HG03460 (cell line): ENCODE results near the gene LSM5.

Source experiments
- ATAC-seq: cut with Tn5 transposase; IDR thresholded peaks from one replicate; pipeline ENCODE4 v1.9.1; 2021; ENCODE audit not compliant: unreplicated experiment

The LSM5 gene

GRCh38 chr7:32490127-32490796 is at the start of gene LSM5:
Gene LSM5 (minus strand): TSS chr7:32490380. CDS start chr7:32490365, 15 bp downstream.
- peak; percentile 87 for ATAC-seq

- ATAC-seq: no peak
Observed at GRCh38 chr7:32539366-32539765, 49.2 kb upstream of the LSM5 start.

GRCh38 chr7:32537760-32538159 is 47.6 kb upstream of the LSM5 start:
- no peak for ATAC-seq

- no peak for ATAC-seq
Observed at GRCh38 chr7:32536585-32536984, 46.4 kb upstream of the LSM5 start.

- ATAC-seq: no peak
Observed at GRCh38 chr7:32536016-32536415, 45.8 kb upstream of the LSM5 start.

- no peak for ATAC-seq
Observed at GRCh38 chr7:32535162-32535702, 45.1 kb upstream of the LSM5 start.

- no peak for ATAC-seq
Observed at GRCh38 chr7:32533276-32534029, 43.3 kb upstream of the LSM5 start.

- no peak for ATAC-seq
Observed at GRCh38 chr7:32532716-32533115, 42.5 kb upstream of the LSM5 start.

GRCh38 chr7:32532086-32532485 is 41.9 kb upstream of the LSM5 start:
- no peak for ATAC-seq

GRCh38 chr7:32531402-32531801 is 41.2 kb upstream of the LSM5 start:
- ATAC-seq: no peak

GRCh38 chr7:32525839-32526238 is 35.7 kb upstream of the LSM5 start:
- ATAC-seq: no peak

- no peak for ATAC-seq
Observed at GRCh38 chr7:32524631-32525030, 34.5 kb upstream of the LSM5 start.

- ATAC-seq: no peak
Observed at GRCh38 chr7:32522746-32523530, 32.8 kb upstream of the LSM5 start.

GRCh38 chr7:32519763-32520162 is 29.6 kb upstream of the LSM5 start:
- ATAC-seq: no peak

- no peak for ATAC-seq
Observed at GRCh38 chr7:32518534-32519140, 28.5 kb upstream of the LSM5 start.

GRCh38 chr7:32516551-32517100 is 26.4 kb upstream of the LSM5 start:
- ATAC-seq: no peak

GRCh38 chr7:32515890-32516550 is 25.8 kb upstream of the LSM5 start:
- peak; percentile 80 for ATAC-seq

- no peak for ATAC-seq
Observed at GRCh38 chr7:32513210-32513609, 23.0 kb upstream of the LSM5 start.

- no peak for ATAC-seq
Observed at GRCh38 chr7:32511791-32512190, 21.6 kb upstream of the LSM5 start.

GRCh38 chr7:32507414-32507813 is 17.2 kb upstream of the LSM5 start:
- ATAC-seq: no peak
